CD8-positive, alpha-beta memory T cell (primary cell): Measurements from ENCODE around the gene PEX26. TPM values are rescaled to one million over a fixed set of nuclear protein-coding genes. Genes with fewer than 3 reads are reported as not detected.
A peak's percentile ranks its signal among the peaks of the same experiment; 100 is the strongest.
"Not testable (repeated sequence)": the region's sequence is repeated elsewhere in the genome, so short reads cannot be mapped to it uniquely, and the experiment has no call there.

Source experiments
- CTCF ChIA-PET: fragments of 350-600 bp; sonication (Branson Sonifier 250); formaldehyde crosslinking; loops from one replicate; lab custom pipeline; 2021; ENCODE audit warnings: antibody characterized with exemption; lab: Charles Lee
- POLR2A ChIA-PET: fragments of 350-600 bp; sonication (Branson Sonifier 250); formaldehyde crosslinking; loops from one replicate; lab custom pipeline; 2021; ENCODE audit warnings: antibody characterized with exemption; lab: Charles Lee
- DNase-seq, 5 donors: peaks; one replicate each; pipeline versions ENCODE4 v3.0.0 to v3.0.0-alpha.2; 2020 to 2022; ENCODE audit warnings: mixed read lengths in 1 of 5
- H3K27ac ChIP-seq: one replicate; pipeline ENCODE4 v1.7.0; 2013; ENCODE audit warnings: low read depth, mild to moderate bottlenecking, low read length, moderate library complexity
- H3K27me3 ChIP-seq: 2 replicates; pipeline ENCODE4 v1.7.0; 2013; ENCODE audit warnings: low read length, mild to moderate bottlenecking; ENCODE audit not compliant: insufficient read depth, poor library complexity, severe bottlenecking
- H3K36me3 ChIP-seq: 2 replicates; pipeline ENCODE4 v1.7.0; 2013; ENCODE audit warnings: mild to moderate bottlenecking, low read length, moderate library complexity; ENCODE audit not compliant: insufficient read depth
- H3K4me1 ChIP-seq: 2 replicates; pipeline ENCODE4 v1.7.0; 2013; ENCODE audit warnings: mild to moderate bottlenecking, low read length, moderate library complexity; ENCODE audit not compliant: insufficient read depth
- H3K4me3 ChIP-seq: 2 replicates; pipeline ENCODE4 v1.7.0; 2013; ENCODE audit warnings: mild to moderate bottlenecking, low read length
- H3K9me3 ChIP-seq: 2 replicates; pipeline ENCODE4 v1.7.0; 2013; ENCODE audit warnings: mild to moderate bottlenecking, low read length
- H3K27ac Mint-ChIP-seq, 8 donors: one replicate each; pipeline ENCODE4 v1.8.0; 2020 to 2021; ENCODE audit warnings: mixed read lengths in 8 of 8, mild to moderate bottlenecking in 6 of 8, inconsistent platforms in 3 of 8, moderate library complexity in 3 of 8
- H3K27me3 Mint-ChIP-seq, 2 donors: one replicate each; pipeline ENCODE4 v1.8.0; 2020 to 2021; ENCODE audit warnings: mixed read lengths in 2 of 2, mild to moderate bottlenecking in 1 of 2, moderate library complexity in 1 of 2
- H3K36me3 Mint-ChIP-seq, 3 donors: one replicate each; pipeline ENCODE4 v1.8.0; 2020 to 2021; ENCODE audit warnings: mixed read lengths in 3 of 3, inconsistent platforms in 1 of 3, mild to moderate bottlenecking in 1 of 3
- H3K4me1 Mint-ChIP-seq, 3 donors: one replicate each; pipeline ENCODE4 v1.8.0; 2020 to 2021; ENCODE audit warnings: mixed read lengths in 3 of 3, inconsistent platforms in 1 of 3, mild to moderate bottlenecking in 1 of 3
- H3K4me3 Mint-ChIP-seq, 7 donors: one replicate each; pipeline ENCODE4 v1.8.0; 2020 to 2021; ENCODE audit warnings: mixed read lengths in 7 of 7, mild to moderate bottlenecking in 6 of 7, moderate library complexity in 4 of 7, inconsistent platforms in 2 of 7
- H3K9me3 Mint-ChIP-seq, 5 donors: one replicate each; pipeline ENCODE4 v1.8.0; 2020 to 2022; ENCODE audit warnings: mixed read lengths in 5 of 5, mild to moderate bottlenecking in 3 of 5, moderate library complexity in 2 of 5, inconsistent platforms in 1 of 5
- polyA plus RNA-seq: library from polyadenylated mRNA; unstranded; fragments of 300-500 nt; fragmentation: Illumina TruSeq; gene quantifications from one replicate; pipeline ENCODE4 v1.2.3, GENCODE V29; 2021
- total RNA-seq, 2 experiments: library from RNA; stranded (reverse); gene quantifications; one replicate each; pipeline ENCODE4 v1.2.3, GENCODE V29; 2021

The PEX26 gene
- total and polyA plus RNA-seq, 3 experiments from 2014 or later, result 6.0 to 59.3 (median 56.7) TPM

DNA sequence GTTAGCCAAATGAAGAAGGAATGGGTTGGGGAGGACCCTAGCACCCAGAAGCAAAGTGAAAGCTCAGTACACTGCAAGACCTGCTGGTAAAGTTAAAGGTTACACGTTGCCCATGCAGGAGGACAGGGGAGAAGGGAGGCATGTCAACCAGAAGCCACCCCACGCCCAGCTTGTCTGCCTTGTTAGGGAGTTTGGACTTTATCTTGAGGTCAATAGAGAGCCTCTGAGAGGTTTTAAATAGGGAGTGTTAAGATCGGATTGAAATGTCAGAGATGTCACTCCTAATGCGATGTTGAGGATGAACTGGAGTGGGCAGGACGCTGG is 18.7 kb upstream of the PEX26 start:
- Histone ChIP-seq H3K4me1 (no peaks in the 10 kb centered on the region), H3K36me3 (no peaks in the 10 kb centered on the region), H3K4me3 (no peak overlapping the region), H3K9me3 (no peaks in the 10 kb centered on the region), H3K27me3 (no peaks in the 10 kb centered on the region), H3K27ac (no peak overlapping the region)
- Mint-ChIP-seq H3K9me3 (no peaks in the 10 kb centered on the region), H3K27me3 (peaks cover 14 to 27% of the 10 kb centered on the region in 2 donors), H3K27ac (no peak overlapping the region), H3K4me1 (peaks cover 0 to 8% (median 0%) of the 10 kb centered on the region in 3 donors), H3K4me3 (no peak overlapping the region), H3K36me3 (no peaks in the 10 kb centered on the region)
- CTCF ChIA-PET, result no interaction called here
- no peak for DNase-seq
- POLR2A ChIA-PET, result no interaction called here

DNA sequence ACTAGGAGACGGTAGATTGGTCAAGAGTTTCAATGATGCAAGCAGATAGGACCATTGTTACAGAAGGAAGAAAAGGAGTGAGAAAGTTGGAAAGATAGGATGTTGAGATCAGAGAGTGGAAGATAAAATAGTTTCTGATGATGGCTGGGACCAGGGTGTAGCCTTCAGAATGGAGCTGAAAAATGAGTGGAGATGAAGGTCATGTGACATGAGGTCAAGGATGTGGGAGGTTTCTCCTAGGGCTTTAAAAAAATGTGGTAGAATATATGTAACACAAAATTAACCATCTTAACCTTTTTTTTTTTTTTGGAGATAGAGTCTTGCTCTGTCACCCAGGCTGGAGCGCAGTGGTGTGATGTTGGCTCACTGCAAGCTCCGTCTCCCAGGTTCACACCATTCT is 18.3 kb upstream of the PEX26 start:
- Histone ChIP-seq H3K4me1 (no peaks in the 10 kb centered on the region), H3K9me3 (no peaks in the 10 kb centered on the region), H3K27ac (no peak overlapping the region), H3K36me3 (no peaks in the 10 kb centered on the region), H3K4me3 (no peak overlapping the region), H3K27me3 (peaks cover under 1% of the 10 kb centered on the region)
- DNase-seq, result no peak
- H3K4me3 Mint-ChIP-seq, result no peak overlapping the region
- peaks cover 0 to 8% (median 0%) of the 10 kb centered on the region in 3 donors for H3K4me1 Mint-ChIP-seq
- H3K27me3 Mint-ChIP-seq, result peaks cover 17 to 30% of the 10 kb centered on the region in 2 donors
- ChIA-PET POLR2A (no interaction called here), CTCF (no interaction called here)
- no peaks in the 10 kb centered on the region for H3K36me3 Mint-ChIP-seq
- no peaks in the 10 kb centered on the region for H3K9me3 Mint-ChIP-seq
- no peak overlapping the region for H3K27ac Mint-ChIP-seq

DNA sequence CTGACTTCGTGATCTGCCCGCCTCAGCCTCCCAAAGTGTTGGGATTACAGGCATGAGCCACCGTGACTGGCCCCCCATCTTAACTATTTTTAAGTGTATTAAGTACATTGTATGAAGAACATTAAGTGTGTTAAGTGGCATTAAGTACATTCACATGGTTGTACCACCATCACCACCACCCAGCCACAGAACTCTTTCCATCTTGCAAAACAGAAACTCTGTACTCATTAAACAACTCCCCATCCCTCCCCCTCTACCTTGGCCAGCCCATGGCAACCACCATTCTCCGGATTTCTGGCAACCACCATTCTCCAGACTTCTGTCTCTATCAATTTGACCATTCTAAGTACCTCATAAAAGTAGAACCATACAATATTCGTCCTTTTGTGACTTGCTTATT is 17.8 kb upstream of the PEX26 start:
- peaks cover 20 to 36% of the 10 kb centered on the region in 2 donors for H3K27me3 Mint-ChIP-seq
- peaks cover 6% of the 10 kb centered on the region for H3K27me3 ChIP-seq
- no peaks in the 10 kb centered on the region for H3K4me1 ChIP-seq
- H3K4me1 Mint-ChIP-seq, result peaks cover 0 to 8% (median 0%) of the 10 kb centered on the region in 3 donors
- ChIA-PET POLR2A (no interaction called here), CTCF (interaction anchor here (1.1 kb wide), 1 partner anchor 231 kb away, joined by 3 read pairs; no protein-coding TSS in a partner anchor)
- no peak overlapping the region for H3K27ac Mint-ChIP-seq
- no peak overlapping the region for H3K4me3 ChIP-seq
- H3K36me3 ChIP-seq, result no peaks in the 10 kb centered on the region
- no peaks in the 10 kb centered on the region for H3K36me3 Mint-ChIP-seq
- no peaks in the 10 kb centered on the region for H3K9me3 ChIP-seq
- no peaks in the 10 kb centered on the region for H3K9me3 Mint-ChIP-seq
- H3K27ac ChIP-seq, result no peak overlapping the region
- no peak for DNase-seq
- no peak overlapping the region for H3K4me3 Mint-ChIP-seq

DNA sequence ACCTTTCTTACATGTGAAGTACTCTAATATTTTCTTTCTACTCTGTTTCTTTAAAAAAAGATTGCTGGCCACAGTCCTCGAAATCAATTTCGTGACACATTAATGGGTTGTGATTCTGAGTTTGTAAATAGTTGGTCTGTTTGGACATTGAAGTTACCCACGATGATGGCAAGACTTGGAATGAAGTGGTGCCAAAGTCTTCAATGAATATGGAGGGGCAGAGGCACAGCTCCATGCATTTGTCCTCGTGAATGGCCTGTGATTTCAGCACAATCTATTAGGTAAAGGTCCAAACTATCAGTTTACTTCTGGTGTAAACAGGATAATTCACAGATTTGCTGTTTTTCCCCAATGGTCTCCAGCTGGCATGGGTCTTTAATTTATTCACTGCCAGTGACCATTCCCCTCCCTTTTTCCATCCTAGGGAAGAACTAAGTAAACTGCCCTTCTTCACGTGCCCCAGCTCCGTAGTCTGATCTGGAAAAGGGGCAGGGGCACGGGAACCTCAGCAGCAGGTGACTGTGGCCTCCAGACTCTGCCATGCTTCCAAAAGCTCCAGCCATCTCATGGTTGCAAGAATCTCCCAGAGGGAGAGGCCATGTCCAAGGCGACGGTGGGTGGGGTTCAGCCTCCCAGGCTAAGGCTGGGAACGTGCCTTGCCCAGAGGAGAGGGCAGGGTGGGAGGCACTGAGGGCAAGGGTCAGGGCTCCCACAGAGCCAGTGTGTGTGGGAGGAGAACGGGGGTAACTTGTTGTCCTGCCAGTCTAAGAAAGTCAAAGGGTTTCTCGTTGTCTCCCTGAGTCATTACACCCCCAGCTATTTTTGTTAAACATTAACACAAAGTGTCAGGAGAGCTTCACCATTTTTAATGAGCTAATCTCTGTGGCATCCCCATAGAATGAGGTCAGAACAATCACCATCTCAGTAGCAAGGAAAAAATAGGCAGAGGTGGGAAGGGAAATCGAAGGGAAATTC is 16.9 kb upstream of the PEX26 start:
- Histone ChIP-seq H3K27me3 (peaks cover 15% of the 10 kb centered on the region), H3K4me1 (no peaks in the 10 kb centered on the region), H3K9me3 (no peaks in the 10 kb centered on the region), H3K36me3 (no peaks in the 10 kb centered on the region), H3K27ac (no peak overlapping the region), H3K4me3 (no peak overlapping the region)
- no peaks in the 10 kb centered on the region for H3K36me3 Mint-ChIP-seq
- CTCF ChIA-PET, result interaction anchor here (1.1 kb wide), 1 partner anchor 232 kb away, joined by 3 read pairs; no protein-coding TSS in a partner anchor
- peaks cover 0 to 8% (median 0%) of the 10 kb centered on the region in 3 donors for H3K4me1 Mint-ChIP-seq
- DNase-seq, result no peak
- no peaks in the 10 kb centered on the region for H3K9me3 Mint-ChIP-seq
- peaks cover 26 to 45% of the 10 kb centered on the region in 2 donors for H3K27me3 Mint-ChIP-seq
- H3K27ac Mint-ChIP-seq, result peak overlapping the region in 1 of 8 donors; percentile 20
- POLR2A ChIA-PET, result no interaction called here
- H3K4me3 Mint-ChIP-seq, result no peak overlapping the region

DNA sequence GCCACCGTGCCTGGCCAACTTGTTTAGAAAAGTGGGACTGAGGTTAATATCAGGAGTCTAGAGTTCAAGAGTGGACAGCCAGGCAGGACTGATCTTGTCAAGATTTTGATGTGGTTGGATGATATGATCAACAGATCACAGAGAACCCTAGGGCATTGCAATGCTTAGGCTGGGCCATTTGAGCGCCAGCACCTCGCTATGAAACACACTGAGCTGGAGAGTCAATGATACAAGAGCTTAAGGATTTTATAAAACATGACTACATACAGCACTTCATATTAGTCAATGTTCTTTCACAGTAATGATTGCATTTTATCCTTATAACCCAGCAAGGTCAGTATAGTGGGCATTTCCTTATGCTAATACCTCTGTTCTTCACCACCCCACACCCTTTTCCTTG is 15.4 kb upstream of the PEX26 start:
- Histone ChIP-seq H3K4me1 (no peaks in the 10 kb centered on the region), H3K4me3 (no peak overlapping the region), H3K9me3 (no peaks in the 10 kb centered on the region), H3K27me3 (peaks cover 15% of the 10 kb centered on the region), H3K36me3 (no peaks in the 10 kb centered on the region), H3K27ac (no peak overlapping the region)
- Mint-ChIP-seq H3K36me3 (no peaks in the 10 kb centered on the region), H3K4me3 (no peak overlapping the region), H3K4me1 (no peaks in the 10 kb centered on the region), H3K9me3 (no peaks in the 10 kb centered on the region), H3K27me3 (peaks cover 33 to 59% of the 10 kb centered on the region in 2 donors), H3K27ac (no peak overlapping the region)
- ChIA-PET POLR2A (no interaction called here), CTCF (interaction anchor here (1.0 kb wide), 1 partner anchor 14 kb away, joined by 3 read pairs; no protein-coding TSS in a partner anchor)
- DNase-seq, result no peak

DNA sequence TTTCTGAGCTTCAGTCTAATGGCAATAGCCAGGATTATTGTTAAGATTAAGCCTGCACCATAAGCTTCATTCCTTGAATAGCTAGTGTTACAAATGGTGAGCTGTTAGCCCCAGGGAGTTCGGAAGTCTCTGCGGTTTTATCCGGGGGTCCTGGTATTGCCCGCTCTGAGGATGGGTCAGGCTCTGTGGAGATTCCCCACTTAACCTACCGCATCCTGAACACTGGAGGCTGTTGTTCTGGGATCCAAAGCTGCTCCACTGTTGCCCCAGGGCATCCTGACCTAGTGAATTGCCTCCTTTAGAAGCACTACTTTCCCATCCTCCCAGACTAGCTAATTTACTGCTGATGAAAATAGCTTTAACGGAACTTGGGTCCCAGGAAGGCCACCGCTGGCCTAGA is 14.5 kb upstream of the PEX26 start:
- Mint-ChIP-seq H3K27ac (no peak overlapping the region), H3K27me3 (peaks cover 33 to 68% of the 10 kb centered on the region in 2 donors), H3K36me3 (no peaks in the 10 kb centered on the region), H3K4me1 (no peaks in the 10 kb centered on the region), H3K4me3 (no peak overlapping the region), H3K9me3 (no peaks in the 10 kb centered on the region)
- DNase-seq, result no peak
- Histone ChIP-seq H3K27ac (no peak overlapping the region), H3K36me3 (no peaks in the 10 kb centered on the region), H3K4me1 (no peaks in the 10 kb centered on the region), H3K27me3 (peaks cover 17% of the 10 kb centered on the region), H3K9me3 (no peaks in the 10 kb centered on the region), H3K4me3 (no peak overlapping the region)
- ChIA-PET CTCF (no interaction called here), POLR2A (no interaction called here)

DNA sequence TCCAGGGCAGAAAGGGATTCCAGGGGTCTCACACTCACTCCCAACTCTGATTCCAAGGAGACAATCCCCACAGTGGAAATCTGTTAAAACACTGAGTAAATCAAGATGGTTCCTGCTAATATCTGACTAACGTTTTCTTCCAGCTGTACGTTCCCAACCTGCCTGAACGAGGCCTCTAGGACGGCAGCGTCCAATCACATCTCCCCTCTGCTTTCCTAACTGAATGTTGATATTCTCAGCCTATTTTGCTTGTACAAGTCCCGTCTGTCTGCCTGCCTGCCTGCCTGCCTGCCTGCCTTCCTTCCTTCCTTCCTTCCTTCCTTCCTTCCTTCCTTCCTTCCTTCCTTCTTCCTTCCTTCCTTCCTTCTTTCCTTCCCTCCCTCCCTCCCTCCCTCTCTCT is 14.1 kb upstream of the PEX26 start:
- peaks cover 20% of the 10 kb centered on the region for H3K27me3 ChIP-seq
- H3K27ac Mint-ChIP-seq, H3K9me3 Mint-ChIP-seq, H3K4me3 ChIP-seq, CTCF ChIA-PET, H3K4me1 Mint-ChIP-seq, POLR2A ChIA-PET, H3K4me1 ChIP-seq, H3K9me3 ChIP-seq, H3K27ac ChIP-seq, H3K4me3 Mint-ChIP-seq, H3K36me3 Mint-ChIP-seq, H3K36me3 ChIP-seq, DNase-seq: not testable (repeated sequence)
- H3K27me3 Mint-ChIP-seq, result peaks cover 36 to 71% of the 10 kb centered on the region in 2 donors

DNA sequence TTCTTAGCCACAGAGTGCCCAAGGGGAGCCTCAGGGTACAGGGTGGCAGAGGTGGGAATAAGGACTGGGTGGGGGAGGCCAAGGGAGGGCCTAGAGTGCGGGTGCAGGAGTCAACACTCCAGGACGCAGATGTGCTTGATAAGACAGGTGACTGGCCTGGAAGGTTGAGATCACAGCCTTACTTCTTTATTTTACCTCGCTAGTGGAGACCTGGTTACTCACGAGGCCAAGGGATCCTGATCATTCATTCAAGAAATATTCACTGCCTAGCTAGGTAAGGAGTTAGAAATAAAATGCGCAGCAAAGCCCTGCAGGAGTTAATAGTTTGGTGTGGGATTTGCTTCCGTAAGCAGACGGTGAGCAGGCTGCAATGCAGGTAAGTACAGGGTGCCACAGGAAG is 13.2 kb upstream of the PEX26 start:
- Histone ChIP-seq H3K27me3 (peaks cover 23% of the 10 kb centered on the region), H3K27ac (no peak overlapping the region), H3K4me3 (no peak overlapping the region), H3K36me3 (no peaks in the 10 kb centered on the region), H3K9me3 (no peaks in the 10 kb centered on the region), H3K4me1 (no peaks in the 10 kb centered on the region)
- no peak overlapping the region for H3K27ac Mint-ChIP-seq
- DNase-seq, result no peak
- no peaks in the 10 kb centered on the region for H3K9me3 Mint-ChIP-seq
- no peaks in the 10 kb centered on the region for H3K36me3 Mint-ChIP-seq
- CTCF ChIA-PET, result no interaction called here
- POLR2A ChIA-PET, result no interaction called here
- H3K27me3 Mint-ChIP-seq, result peaks cover 34 to 72% of the 10 kb centered on the region in 2 donors
- no peak overlapping the region for H3K4me3 Mint-ChIP-seq
- H3K4me1 Mint-ChIP-seq, result no peaks in the 10 kb centered on the region
